GM12878 (cell line): ENCODE data around the gene FRAS1. TPM values are rescaled to one million over a fixed set of nuclear protein-coding genes. Genes with fewer than 3 reads are reported as not detected.
A peak's percentile ranks its signal among the peaks of the same experiment; 100 is the strongest.

Experiments used
- EGR1 ChIP-seq, 2 experiments: IDR thresholded peaks; 1 replicate in 1 of 2; 2 replicates in 1 of 2; pipeline ENCODE4 v1.6.1; 2011 to 2012; ENCODE audit warnings: low read depth in 2 of 2, low read length in 2 of 2, borderline replicate concordance in 1 of 2, mild to moderate bottlenecking in 1 of 2, moderate library complexity in 1 of 2
- ELK1 ChIP-seq: IDR thresholded peaks from 2 replicates; pipeline ENCODE4 v1.6.1; 2012; ENCODE audit warnings: low read depth, low read length, improper control_type of control experiment
- IRF5 ChIP-seq: fragments of 450-650 bp; IDR thresholded peaks from 2 replicates; pipeline ENCODE4 v1.6.1; 2017; ENCODE audit warnings: borderline replicate concordance
- MEF2B ChIP-seq: fragments of 450-650 bp; IDR thresholded peaks from 2 replicates; pipeline ENCODE4 v1.6.1; 2018; ENCODE audit warnings: mild to moderate bottlenecking, moderate library complexity; ENCODE audit not compliant: partially characterized antibody, poor library complexity, severe bottlenecking
- MYC ChIP-seq: IDR thresholded peaks from 2 replicates; pipeline ENCODE4 v1.6.1; 2011; ENCODE audit warnings: mild to moderate bottlenecking, low read length, moderate library complexity, inconsistent platforms; ENCODE audit not compliant: insufficient read depth, insufficient replicate concordance, insufficient read length, severe bottlenecking
- NFXL1 ChIP-seq: fragments of 450-650 bp; IDR thresholded peaks from 2 replicates; pipeline ENCODE4 v1.6.1; 2017; ENCODE audit warnings: antibody characterized with exemption, mild to moderate bottlenecking, borderline replicate concordance
- NRF1 ChIP-seq: conservative IDR thresholded peaks from 2 replicates; pipeline ENCODE4 v1.6.1; 2011; ENCODE audit warnings: mild to moderate bottlenecking, low read depth, low read length, improper control_type of control experiment
- PML ChIP-seq: IDR thresholded peaks from 2 replicates; pipeline ENCODE4 v1.6.1; 2012; ENCODE audit warnings: low read length, inconsistent platforms
- RAD21 ChIP-seq: IDR thresholded peaks from 2 replicates; pipeline ENCODE4 v1.6.1; 2011; ENCODE audit warnings: mild to moderate bottlenecking, low read depth, low read length, moderate library complexity; ENCODE audit not compliant: insufficient read depth
- RELA ChIP-seq: fragments of 450-650 bp; IDR thresholded peaks from 2 replicates; pipeline ENCODE4 v1.8.0; 2014; ENCODE audit warnings: borderline replicate concordance; ENCODE audit not compliant: partially characterized antibody
- RUNX3 ChIP-seq: IDR thresholded peaks from 2 replicates; pipeline ENCODE4 v1.6.1; 2012; ENCODE audit warnings: low read length, inconsistent platforms
- USF2 ChIP-seq: IDR thresholded peaks from 2 replicates; pipeline ENCODE4 v1.6.1; 2011; ENCODE audit warnings: low read depth, low read length, improper control_type of control experiment, borderline replicate concordance
- ZBTB33 ChIP-seq: fragments of 450-650 bp; IDR thresholded peaks from 2 replicates; pipeline ENCODE4 v1.6.1; 2017; ENCODE audit warnings: mild to moderate bottlenecking
- ZBTB40 ChIP-seq: fragments of 450-650 bp; IDR thresholded peaks from 2 replicates; pipeline ENCODE4 v1.6.1; 2016; ENCODE audit warnings: mild to moderate bottlenecking, moderate library complexity, borderline replicate concordance
- ZNF274 ChIP-seq: IDR thresholded peaks from one replicate; pipeline ENCODE4 v1.8.0; 2011; ENCODE audit not compliant: insufficient read length, insufficient read depth
- ZNF687 ChIP-seq: fragments of 450-650 bp; IDR thresholded peaks from 2 replicates; pipeline ENCODE4 v1.6.1; 2017; ENCODE audit warnings: mild to moderate bottlenecking, moderate library complexity
- polyA plus RNA-seq, 11 experiments: library from polyadenylated mRNA; depleted of rRNA in 4 of 11; unstranded in 6 of 11; stranded (reverse) in 5 of 11; fragments of >200 nt; fragmentation: Nextera tagmentation in 4 of 11; fragmentation: Illumina TruSeq in 1 of 11; extraction: Ambion mirVana in 4 of 11; extraction: Trizol in 1 of 11; gene quantifications; 1 replicate in 1 of 11; 2 replicates in 10 of 11; pipeline versions ENCODE4 v1.2.1 to v1.2.3, GENCODE V29; 2011 to 2016; ENCODE audit warnings: inconsistent platforms in 2 of 11, missing spikeins in 2 of 11, low read depth in 1 of 11
- total RNA-seq, 4 experiments: library from RNA; depleted of rRNA in 3 of 4; stranded (reverse); fragments of >200 nt in 3 of 4; fragmentation: Illumina TruSeq in 1 of 4; extraction: Trizol in 1 of 4; gene quantifications; 2 replicates each; pipeline versions ENCODE4 v1.2.1 to v1.2.3, GENCODE V29; 2013 to 2021

Gene FRAS1
- total and polyA plus RNA-seq, 10 of the 15 experiments (the other 5 are each of a cell fraction or from before 2014, with no cell fraction given), result 0.08 to 11.7 (median 0.20) TPM

GRCh38 chr4:78299565-78299972 is 242.4 kb downstream of the FRAS1 start (continued):
- TF ChIP-seq NFXL1 (no peak), RAD21 (no peak), EGR1 (IDR thresholded peaks at IDR 0.05; ENCODE audit: borderline replicate concordance in 1 of 2, low read depth in 2 of 2, low read length in 2 of 2) (no peak), NRF1 (no peak), MEF2B (peak; percentile 20), ZBTB40 (no peak), MYC (no peak), PML (no peak), ZBTB33 (no peak), USF2 (no peak), ZNF687 (no peak), ELK1 (no peak), ZNF274 (no peak), RUNX3 (no peak), RELA (no peak), IRF5 (no peak)
